Measurements from ENCODE around the gene WRNIP1. TPM values are rescaled to one million over a fixed set of nuclear protein-coding genes. Genes with fewer than 3 reads are reported as not detected.

Gene WRNIP1
- total and polyA plus RNA-seq, 9 of the 15 experiments (the other 6 are each of a cell fraction or from before 2014, with no cell fraction given) = 13.2 to 63.6 (median 48.6) TPM

- no peak for TF ChIP-seq E2F3 (CRISPR knock-in tag; IDR thresholded peaks at IDR 0.05)
- no peak for TF ChIP-seq USF2 (CRISPR knock-in tag; IDR thresholded peaks at IDR 0.05)
- TF ChIP-seq ZBTB43 (CRISPR knock-in tag; IDR thresholded peaks at IDR 0.05) = no peak
- no peak for TF ChIP-seq ARID1B (IDR thresholded peaks at IDR 0.05)
- no peak for TF ChIP-seq TCFL5 (CRISPR knock-in tag; conservative IDR thresholded peaks at IDR 0.05)
- TF ChIP-seq REST (IDR thresholded peaks at IDR 0.05; ENCODE audit: borderline replicate concordance) = no peak
- no peak for TF ChIP-seq REST (CRISPR knock-in tag; IDR thresholded peaks at IDR 0.05; ENCODE audit: low read depth)
- TF ChIP-seq ZBTB2 (IDR thresholded peaks at IDR 0.05) = no peak
- TF ChIP-seq CHD4 (IDR thresholded peaks at IDR 0.05; ENCODE audit: insufficient read depth, insufficient replicate concordance, low read depth, low read length, poor library complexity, severe bottlenecking) = peak; percentile 47
- no peak for TF ChIP-seq HNRNPH1 (optimal IDR thresholded peaks at IDR 0.05; ENCODE audit: low read depth, low read length)
- TF ChIP-seq ZNF282 (CRISPR knock-in tag; IDR thresholded peaks at IDR 0.05) = no peak
These were observed 14.4 kb upstream of the WRNIP1 start, which contains the start of gene MYLK4 (continued) for GRCh38 chr6:2750832-2751231.
